Stimulated activated CD4-positive, alpha-beta T cell treated with anti-CD3 and anti-CD28 coated beads, Interleukin-12 subunit alpha, Interleukin-12 subunit beta, amount 100 ng/mL, for 48 hours (primary cell): ENCODE data around the gene NUDT13.

Experiments
- DNase-seq, 3 donors: peaks; one replicate each; pipeline ENCODE4 v3.0.0-alpha.2; 2020; ENCODE audit warnings: low read depth in 2 of 3, low spot score in 1 of 3

Gene NUDT13

GRCh38 chr10:73110345-73110849 is at the start of gene NUDT13:
Gene NUDT13 (plus strand): TSS chr10:73110455. CDS start chr10:73114366, 3,911 bp downstream.
- DNase-seq, result peak; percentile 8 to 38 (median 25)

DNA sequence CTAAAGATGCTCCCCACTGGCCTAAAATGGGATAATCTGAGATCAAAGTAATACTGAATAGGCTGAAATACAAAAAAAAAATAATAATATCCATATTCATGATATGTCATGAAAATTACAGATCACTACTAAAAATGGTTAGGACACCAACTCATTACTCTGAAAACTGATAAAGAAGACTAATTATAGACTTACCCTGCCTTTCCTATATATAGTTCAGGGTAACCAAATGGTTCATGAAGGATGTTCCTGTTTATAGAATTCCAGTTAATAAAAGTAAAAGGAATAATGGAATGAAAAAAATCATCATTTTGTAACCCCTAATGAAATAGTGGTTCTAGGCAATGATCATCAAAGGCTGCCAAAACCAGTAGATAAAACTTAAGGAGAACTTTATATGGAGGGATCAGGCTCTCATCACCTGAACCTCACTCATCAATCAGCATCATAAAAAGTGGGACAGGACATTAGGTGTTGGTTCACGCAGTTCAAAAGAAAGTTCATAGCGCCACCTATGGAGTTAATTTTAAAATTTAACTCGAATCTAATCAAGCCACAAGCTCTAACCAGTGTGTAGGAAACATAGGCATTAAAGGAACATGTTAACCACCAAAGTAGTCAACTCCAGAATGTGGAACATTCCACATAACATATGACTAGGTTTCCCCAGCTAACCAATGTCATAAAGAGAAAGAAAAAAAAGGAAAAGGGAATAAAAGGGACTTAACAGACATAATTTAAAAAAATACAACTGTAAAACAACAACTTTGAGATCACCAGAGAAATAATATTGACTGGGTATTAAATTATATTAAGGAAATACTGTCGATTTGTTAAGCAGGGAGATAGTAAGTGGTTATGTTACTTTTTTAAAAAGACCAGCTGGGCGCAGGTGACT is 49.3 kb upstream of the NUDT13 start:
- DNase-seq, result peak in 1 of 3 donors; percentile 4

GRCh38 chr10:73061743-73062142 is 48.5 kb upstream of the NUDT13 start:
- no peak for DNase-seq

DNA sequence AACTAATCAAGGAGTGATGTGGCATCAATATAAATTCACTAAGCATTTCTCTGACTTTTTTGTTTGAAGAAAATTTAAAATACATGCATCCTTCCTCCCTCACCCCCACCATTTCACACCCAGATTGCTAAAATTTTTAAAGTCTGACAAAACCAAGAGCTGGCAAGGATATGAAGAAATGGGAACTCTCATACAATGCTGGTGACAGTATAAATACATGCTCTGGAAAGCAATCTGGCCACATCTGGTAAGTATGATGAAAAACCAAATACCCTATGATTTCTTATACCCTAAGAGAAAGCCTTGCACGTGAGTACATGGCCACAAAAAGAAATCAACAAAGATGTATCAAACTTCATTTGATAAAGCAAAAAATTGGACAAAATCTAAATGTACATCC is 44.8 kb upstream of the NUDT13 start:
- no peak for DNase-seq

GRCh38 chr10:73073627-73074026 is 36.6 kb upstream of the NUDT13 start:
- DNase-seq, result no peak

- no peak for DNase-seq
These were observed 34.4 kb upstream of the NUDT13 start for GRCh38 chr10:73075829-73076228.

DNA sequence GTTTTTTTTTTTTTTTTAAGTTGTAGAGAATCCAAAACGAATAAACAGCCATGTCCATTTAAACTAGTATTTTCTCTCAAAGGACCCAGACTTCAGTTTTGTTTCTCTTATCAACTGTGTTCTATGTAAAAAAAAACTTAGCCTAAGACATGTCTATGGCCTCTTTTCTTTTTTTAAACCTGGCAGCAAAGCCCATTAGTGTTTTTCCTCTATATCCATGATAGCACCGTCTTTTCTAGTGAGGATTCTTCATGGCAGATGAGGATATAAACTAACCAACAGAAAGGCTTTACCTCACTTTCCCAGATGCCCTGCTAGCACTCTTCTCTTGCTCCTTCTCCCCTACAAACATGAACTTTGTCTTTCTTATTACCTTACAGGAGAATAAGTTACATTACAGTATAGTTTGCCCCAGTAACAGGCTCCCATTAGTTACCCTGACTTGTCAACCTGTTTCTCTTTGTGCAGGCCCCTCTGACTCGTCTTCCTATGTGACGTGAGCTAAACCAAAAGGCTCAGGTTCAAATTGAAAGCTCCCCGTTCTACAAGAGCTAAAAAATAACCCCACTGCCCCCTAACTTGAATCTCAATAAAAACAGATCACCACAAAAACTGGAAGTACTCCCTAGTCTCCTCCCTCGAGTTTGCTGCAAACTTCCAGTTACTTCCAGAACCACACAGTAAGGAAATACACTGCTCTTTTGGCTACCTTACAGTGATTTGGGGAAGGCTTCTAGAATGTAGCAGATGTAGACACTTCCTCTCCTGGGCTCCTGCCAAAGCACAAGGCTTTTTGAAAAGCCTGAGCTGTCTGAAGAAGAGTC is 33.7 kb upstream of the NUDT13 start:
- no peak for DNase-seq

- DNase-seq, result no peak
These were observed 30.3 kb upstream of the NUDT13 start for GRCh38 chr10:73079779-73080541.

GRCh38 chr10:73083221-73083620 is 27.0 kb upstream of the NUDT13 start:
- no peak for DNase-seq

GRCh38 chr10:73084209-73084608 is 26.0 kb upstream of the NUDT13 start:
- no peak for DNase-seq

DNA sequence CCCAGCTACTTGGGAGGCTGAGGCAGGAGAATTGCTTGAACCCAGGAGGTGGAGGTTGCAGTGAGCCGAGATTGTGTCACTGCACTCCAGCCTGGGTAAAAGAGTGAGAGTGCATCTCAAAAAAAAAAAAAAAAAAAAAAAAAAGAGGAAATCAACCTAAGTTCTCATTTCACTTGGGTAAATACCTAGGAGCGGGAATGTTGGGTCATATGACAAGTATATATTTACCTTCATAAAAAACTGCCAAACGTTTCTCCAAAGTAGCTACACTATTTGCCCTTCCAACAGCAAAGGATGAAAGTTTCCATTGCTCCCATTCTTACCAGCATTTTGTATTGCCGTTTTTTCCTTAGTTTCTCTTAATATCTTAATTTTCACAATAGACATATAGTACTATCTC is 23.4 kb upstream of the NUDT13 start:
- DNase-seq, result no peak

- no peak for DNase-seq
These were observed 22.0 kb upstream of the NUDT13 start for GRCh38 chr10:73088304-73088703.

GRCh38 chr10:73092830-73093229 is 17.4 kb upstream of the NUDT13 start:
- DNase-seq, result no peak

- DNase-seq, result no peak
These were observed 16.1 kb upstream of the NUDT13 start for GRCh38 chr10:73093922-73094850.

DNA sequence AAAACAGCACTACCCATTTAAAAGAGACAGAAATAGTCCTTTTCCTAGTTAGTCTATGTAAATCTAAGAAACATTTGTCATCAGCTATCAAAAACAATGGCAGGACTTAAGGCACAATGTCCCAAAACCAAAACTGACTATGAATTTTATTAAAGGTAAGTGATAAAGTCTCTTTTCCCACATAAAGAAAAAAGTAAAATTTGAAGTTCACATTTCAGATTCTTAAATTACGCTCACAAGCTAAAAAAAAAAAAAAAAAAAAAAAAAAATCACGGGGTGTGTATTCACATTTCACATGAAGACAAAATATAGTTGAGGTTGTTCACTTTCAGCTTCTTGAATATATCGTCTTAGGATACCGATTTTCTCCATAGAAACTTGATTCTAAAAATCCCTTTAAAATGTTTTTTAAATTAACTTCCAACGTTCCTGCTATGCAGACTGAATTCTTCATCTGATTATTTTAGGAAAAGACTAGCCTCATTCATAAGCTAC is 15.2 kb upstream of the NUDT13 start:
- no peak for DNase-seq

- DNase-seq, result peak in 2 of 3 donors; percentile 35 to 40
These were observed 14.7 kb upstream of the NUDT13 start for GRCh38 chr10:73095481-73096021.

DNA sequence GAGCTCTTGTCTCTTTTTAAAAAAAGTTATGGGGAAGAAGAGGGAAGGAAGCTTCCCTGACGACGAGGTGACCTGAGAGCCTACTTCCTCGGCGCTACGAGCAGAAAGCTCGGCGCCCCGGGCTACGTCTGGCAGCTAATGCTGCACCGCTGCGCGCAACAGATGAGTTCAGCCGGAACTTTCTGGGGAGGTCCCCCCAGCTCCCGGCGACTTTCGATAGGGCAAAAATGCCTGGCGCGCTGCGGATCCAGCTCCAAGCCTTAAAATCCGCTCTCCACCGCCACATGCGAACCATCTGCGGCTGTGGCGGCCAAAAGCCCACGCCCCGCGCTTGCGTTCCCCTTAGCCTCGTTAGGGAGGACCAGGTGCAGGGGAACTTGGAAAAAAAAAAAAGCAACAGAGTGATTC is 14.2 kb upstream of the NUDT13 start:
- peak; percentile 39 to 65 (median 65) for DNase-seq

GRCh38 chr10:73096449-73097304 is 13.6 kb upstream of the NUDT13 start, which contains the start of gene P4HA1:
Gene P4HA1 (minus strand): TSS chr10:73096866. CDS start chr10:73074883, 21,983 bp downstream.
- DNase-seq, result peak; percentile 97 to 99 (median 98)
